Endothelial cell of umbilical vein (primary cell): ENCODE data around the gene FOXS1.

Experiments
- CTCF ChIP-seq, 2 donors: IDR thresholded peaks; 1 replicate in 1 of 2; 2 replicates in 1 of 2; pipeline ENCODE4 v1.5.1; 2011; ENCODE audit warnings: low read length in 2 of 2, mild to moderate bottlenecking in 2 of 2, moderate library complexity in 2 of 2, control low read depth in 1 of 2, inconsistent platforms in 1 of 2, low read depth in 1 of 2; ENCODE audit not compliant: insufficient read depth in 1 of 2; ENCODE audit errors: extremely low read depth in 1 of 2
- EZH2 ChIP-seq: IDR thresholded peaks from 2 replicates; pipeline ENCODE4 v1.6.1; 2012; ENCODE audit warnings: borderline replicate concordance, low read depth, mild to moderate bottlenecking, moderate library complexity, low read length, inconsistent platforms; ENCODE audit not compliant: severe bottlenecking
- MAX ChIP-seq: IDR thresholded peaks from 2 replicates; pipeline ENCODE4 v1.6.1; 2011; ENCODE audit not compliant: insufficient read depth, insufficient read length
- MYC ChIP-seq: IDR thresholded peaks from one replicate; pipeline ENCODE4 v1.6.1; 2011; ENCODE audit warnings: mild to moderate bottlenecking, low read depth, low read length
- POLR2A ChIP-seq: IDR thresholded peaks from 2 replicates; pipeline ENCODE4 v1.6.1; 2012; ENCODE audit warnings: low read depth, mild to moderate bottlenecking, control low read depth, low read length
- POLR2AphosphoS5 ChIP-seq: IDR thresholded peaks from 2 replicates; pipeline ENCODE4 v1.6.1; 2012; ENCODE audit warnings: low read depth, mild to moderate bottlenecking, control low read depth, low read length, moderate library complexity; ENCODE audit not compliant: insufficient read depth

- TF ChIP-seq CTCF (IDR thresholded peaks at IDR 0.05; ENCODE audit: extremely low read depth in 1 of 2, insufficient read depth in 1 of 2, low read depth in 1 of 2, low read length in 2 of 2) (no peak), EZH2 (no peak), POLR2A (no peak), POLR2AphosphoS5 (no peak), MAX (no peak), MYC (no peak)
Observed at GRCh38 chr20:31843288-31843687, 2.1 kb downstream of the FOXS1 start.
